Measurements from ENCODE around the gene CBX8. TPM values are rescaled to one million over a fixed set of nuclear protein-coding genes. Genes with fewer than 3 reads are reported as not detected.
"Not testable (repeated sequence)": the region's sequence is repeated elsewhere in the genome, so short reads cannot be mapped to it uniquely, and the experiment has no call there.

CBX8 gene
- total and polyA plus RNA-seq, 12 donors = 2.2 to 9.3 (median 5.4) TPM

DNA sequence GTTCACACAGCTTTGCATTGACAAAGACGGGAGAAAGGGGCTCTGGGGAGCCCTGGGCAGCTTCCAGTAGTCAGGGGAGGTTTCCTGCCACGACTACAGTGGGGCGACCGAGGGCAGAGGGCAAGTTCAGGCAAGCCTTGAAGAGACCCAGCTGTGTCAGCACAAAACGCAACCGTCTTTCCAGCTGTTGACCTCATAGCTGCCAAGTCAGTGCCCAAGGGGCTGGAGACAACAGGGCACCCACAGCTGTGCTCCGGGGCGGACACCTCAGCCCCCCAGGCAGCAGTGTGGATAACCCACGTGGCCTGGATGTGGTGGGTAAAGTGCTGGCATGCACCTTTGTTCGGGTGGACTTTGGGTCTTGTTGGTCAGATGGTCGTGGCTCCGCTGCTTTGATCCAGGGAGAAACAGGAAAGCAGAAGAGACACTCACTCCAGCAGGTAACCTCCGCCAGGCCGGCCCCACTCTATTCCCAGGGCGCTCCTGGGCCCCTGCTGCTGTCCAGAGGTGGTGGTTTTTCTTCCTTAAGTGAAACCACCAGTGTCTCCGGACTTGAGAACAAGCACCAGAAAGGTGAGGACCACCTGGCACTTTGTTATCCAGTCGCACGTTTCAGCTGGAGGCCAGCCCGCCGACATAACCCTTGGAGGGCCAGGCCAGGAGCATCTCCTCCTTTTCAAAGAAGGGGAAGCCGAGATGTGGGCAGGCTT lies 36.5 kb downstream of the CBX8 start:
- 80 to 87% methylated on average over 21 of the region's 21 CpGs for WGBS, 2 donors

GRCh38 chr17:79758271-79758670 lies 38.6 kb downstream of the CBX8 start:
- no peak for DNase-seq
- Histone ChIP-seq H3K36me3 (no peaks in the 10 kb centered on the region), H3K27me3 (peaks cover 0 to 35% (median 29%) of the 10 kb centered on the region in 7 donors), H3K9me3 (no peaks in the 10 kb centered on the region), H3K4me3 (no peak overlapping the region), H3K4me1 (no peaks in the 10 kb centered on the region), H3K27ac (no peak overlapping the region)
- TF ChIP-seq, protein P1, sequence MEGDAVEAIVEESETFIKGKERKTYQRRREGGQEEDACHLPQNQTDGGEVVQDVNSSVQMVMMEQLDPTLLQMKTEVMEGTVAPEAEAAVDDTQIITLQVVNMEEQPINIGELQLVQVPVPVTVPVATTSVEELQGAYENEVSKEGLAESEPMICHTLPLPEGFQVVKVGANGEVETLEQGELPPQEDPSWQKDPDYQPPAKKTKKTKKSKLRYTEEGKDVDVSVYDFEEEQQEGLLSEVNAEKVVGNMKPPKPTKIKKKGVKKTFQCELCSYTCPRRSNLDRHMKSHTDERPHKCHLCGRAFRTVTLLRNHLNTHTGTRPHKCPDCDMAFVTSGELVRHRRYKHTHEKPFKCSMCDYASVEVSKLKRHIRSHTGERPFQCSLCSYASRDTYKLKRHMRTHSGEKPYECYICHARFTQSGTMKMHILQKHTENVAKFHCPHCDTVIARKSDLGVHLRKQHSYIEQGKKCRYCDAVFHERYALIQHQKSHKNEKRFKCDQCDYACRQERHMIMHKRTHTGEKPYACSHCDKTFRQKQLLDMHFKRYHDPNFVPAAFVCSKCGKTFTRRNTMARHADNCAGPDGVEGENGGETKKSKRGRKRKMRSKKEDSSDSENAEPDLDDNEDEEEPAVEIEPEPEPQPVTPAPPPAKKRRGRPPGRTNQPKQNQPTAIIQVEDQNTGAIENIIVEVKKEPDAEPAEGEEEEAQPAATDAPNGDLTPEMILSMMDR (IDR thresholded peaks at IDR 0.05) = no peak
- intact Hi-C loops (cut with DNase I) = no loop called here
- no peak for ATAC-seq
- 90 to 92% methylated on average over 6 of the region's 6 CpGs for WGBS, 2 donors

More for the DNA sequence above, 36.5 kb downstream of the CBX8 start:
- Histone ChIP-seq H3K9me3 (no peaks in the 10 kb centered on the region), H3K27ac (no peak overlapping the region), H3K4me1 (no peaks in the 10 kb centered on the region), H3K4me3 (no peak overlapping the region), H3K36me3 (no peaks in the 10 kb centered on the region), H3K27me3 (peaks cover 0 to 24% (median 10%) of the 10 kb centered on the region in 7 donors)
- TF ChIP-seq, protein P1 (IDR thresholded peaks at IDR 0.05) = no peak
- DNase-seq (no peak), ATAC-seq (no peak)
- intact Hi-C loops (cut with DNase I) = no loop called here

DNA sequence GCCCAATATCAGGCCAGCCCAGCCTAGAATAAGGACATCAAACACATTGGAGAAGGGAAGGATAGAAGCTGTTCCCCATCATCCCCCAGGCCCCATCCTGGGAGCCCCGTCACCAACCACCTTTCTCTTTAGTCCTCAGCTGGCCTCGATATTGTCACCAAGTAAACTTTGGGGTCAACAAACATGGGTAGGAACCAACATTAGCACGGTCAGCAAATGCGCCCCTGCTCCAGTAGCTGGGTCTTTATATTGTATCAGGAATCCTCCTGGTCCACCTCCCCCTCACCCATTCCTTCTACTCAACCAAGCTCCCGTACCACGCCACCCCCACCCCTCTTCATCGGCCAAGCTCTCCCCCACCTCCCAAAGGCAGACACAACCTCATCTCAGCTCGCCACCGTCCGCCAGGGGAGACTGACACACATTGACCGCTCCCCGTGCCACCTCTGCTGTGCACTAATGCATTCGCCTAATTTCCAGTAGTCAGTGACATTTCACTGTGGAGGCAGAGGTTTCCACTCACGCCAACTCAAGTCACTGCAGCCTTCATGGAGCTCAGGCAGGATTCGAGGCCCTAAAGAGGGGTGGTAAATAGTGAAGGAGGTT lies 39.6 kb downstream of the CBX8 start:
- Histone ChIP-seq H3K9me3 (no peaks in the 10 kb centered on the region), H3K27ac (no peak overlapping the region), H3K36me3 (no peaks in the 10 kb centered on the region), H3K4me1 (no peaks in the 10 kb centered on the region), H3K27me3 (peaks cover 0 to 45% (median 37%) of the 10 kb centered on the region in 7 donors), H3K4me3 (no peak overlapping the region)
- intact Hi-C loops (cut with DNase I) = no loop called here
- DNase-seq (no peak), ATAC-seq (no peak)
- TF ChIP-seq, protein P1 (IDR thresholded peaks at IDR 0.05) = no peak
- 91 to 95% methylated on average over 15 of the region's 15 CpGs for WGBS, 2 donors

GRCh38 chr17:79755591-79755990 lies 41.3 kb downstream of the CBX8 start:
- Histone ChIP-seq H3K4me1 (no peaks in the 10 kb centered on the region), H3K9me3 (no peaks in the 10 kb centered on the region), H3K27ac (no peak overlapping the region), H3K27me3 (peaks cover 0 to 61% (median 53%) of the 10 kb centered on the region in 7 donors), H3K36me3 (no peaks in the 10 kb centered on the region), H3K4me3 (no peak overlapping the region)
- no peak for ATAC-seq
- DNase-seq = no peak
- WGBS, 2 donors = 88% methylated on average over 14 of the region's 14 CpGs
- intact Hi-C loops (cut with DNase I) = no loop called here
- TF ChIP-seq, protein P1 (IDR thresholded peaks at IDR 0.05) = no peak

- DNase-seq = not testable (repeated sequence)
These were observed 42.0 kb downstream of the CBX8 start for GRCh38 chr17:79754903-79755302.

More at GRCh38 chr17:79754903-79755302, 42.0 kb downstream of the CBX8 start:
- H3K27me3 ChIP-seq = peaks cover 0 to 68% (median 57%) of the 10 kb centered on the region in 7 donors
- H3K9me3 ChIP-seq; H3K27ac ChIP-seq; H3K36me3 ChIP-seq; intact Hi-C loops (cut with DNase I); H3K4me3 ChIP-seq; H3K4me1 ChIP-seq; ATAC-seq: not testable (repeated sequence)
- WGBS, 2 donors = 94 to 96% methylated on average over 9 of the region's 9 CpGs
